Naive thymus-derived CD8-positive, alpha-beta T cell (primary cell): Measurements from ENCODE around the gene BCAP29. TPM values are rescaled to one million over a fixed set of nuclear protein-coding genes. Genes with fewer than 3 reads are reported as not detected.

Experiments
- ATAC-seq, 2 donors: fragments of 150-1000 bp; cut with Tn5 transposase in 1 of 2; sonication (Bioruptor Pico), chemical (Tn5 transposase) in 1 of 2; 1 replicate in 1 of 2; 2 replicates in 1 of 2; pipeline ENCODE4 v1.10.0; 2021; ENCODE audit warnings: mild to moderate bottlenecking in 2 of 2, moderate library complexity in 2 of 2
- POLR2A ChIA-PET: fragments of 350-600 bp; sonication (Branson Sonifier 250); formaldehyde crosslinking; loops from one replicate; lab custom pipeline; 2021; ENCODE audit warnings: antibody characterized with exemption; lab: Charles Lee
- DNase-seq, 10 donors: peaks; one replicate each; pipeline versions ENCODE4 v3.0.0 to v3.0.0-alpha.2; 2020 to 2022
- H3K27ac Mint-ChIP-seq, 10 donors: one replicate each; pipeline ENCODE4 v1.8.0; 2020 to 2022; ENCODE audit warnings: mild to moderate bottlenecking in 10 of 10, mixed read lengths in 10 of 10, moderate library complexity in 4 of 10, inconsistent platforms in 1 of 10
- H3K27me3 Mint-ChIP-seq, 5 donors: one replicate each; pipeline ENCODE4 v1.8.0; 2021 to 2022; ENCODE audit warnings: mixed read lengths in 5 of 5
- H3K36me3 Mint-ChIP-seq, 3 donors: one replicate each; pipeline ENCODE4 v1.8.0; 2020 to 2022; ENCODE audit warnings: mixed read lengths in 3 of 3, mild to moderate bottlenecking in 2 of 3, inconsistent platforms in 1 of 3
- H3K4me1 Mint-ChIP-seq, 4 donors: one replicate each; pipeline ENCODE4 v1.8.0; 2021 to 2022; ENCODE audit warnings: mixed read lengths in 4 of 4
- H3K4me3 Mint-ChIP-seq, 10 donors: one replicate each; pipeline ENCODE4 v1.8.0; 2020 to 2022; ENCODE audit warnings: mild to moderate bottlenecking in 10 of 10, mixed read lengths in 10 of 10, moderate library complexity in 6 of 10, inconsistent platforms in 1 of 10
- H3K9me3 Mint-ChIP-seq, 9 donors: one replicate each; pipeline ENCODE4 v1.8.0; 2020 to 2022; ENCODE audit warnings: mixed read lengths in 9 of 9, mild to moderate bottlenecking in 3 of 9, inconsistent platforms in 1 of 9, moderate library complexity in 1 of 9
- polyA plus RNA-seq, 3 donors: library from polyadenylated mRNA; unstranded; fragments of 300-500 nt; fragmentation: Illumina TruSeq; gene quantifications; one replicate each; pipeline ENCODE4 v1.2.3, GENCODE V29; 2021
- total RNA-seq, 8 experiments: library from RNA in 2 of 8; stranded (reverse) in 2 of 8; gene quantifications; one replicate each; pipeline ENCODE4 v1.2.3 and lab custom pipeline; 2021 to 2026

BCAP29 gene
- total and polyA plus RNA-seq, 5 experiments from 2014 or later: 15.6 to 49.3 (median 26.1) TPM

DNA sequence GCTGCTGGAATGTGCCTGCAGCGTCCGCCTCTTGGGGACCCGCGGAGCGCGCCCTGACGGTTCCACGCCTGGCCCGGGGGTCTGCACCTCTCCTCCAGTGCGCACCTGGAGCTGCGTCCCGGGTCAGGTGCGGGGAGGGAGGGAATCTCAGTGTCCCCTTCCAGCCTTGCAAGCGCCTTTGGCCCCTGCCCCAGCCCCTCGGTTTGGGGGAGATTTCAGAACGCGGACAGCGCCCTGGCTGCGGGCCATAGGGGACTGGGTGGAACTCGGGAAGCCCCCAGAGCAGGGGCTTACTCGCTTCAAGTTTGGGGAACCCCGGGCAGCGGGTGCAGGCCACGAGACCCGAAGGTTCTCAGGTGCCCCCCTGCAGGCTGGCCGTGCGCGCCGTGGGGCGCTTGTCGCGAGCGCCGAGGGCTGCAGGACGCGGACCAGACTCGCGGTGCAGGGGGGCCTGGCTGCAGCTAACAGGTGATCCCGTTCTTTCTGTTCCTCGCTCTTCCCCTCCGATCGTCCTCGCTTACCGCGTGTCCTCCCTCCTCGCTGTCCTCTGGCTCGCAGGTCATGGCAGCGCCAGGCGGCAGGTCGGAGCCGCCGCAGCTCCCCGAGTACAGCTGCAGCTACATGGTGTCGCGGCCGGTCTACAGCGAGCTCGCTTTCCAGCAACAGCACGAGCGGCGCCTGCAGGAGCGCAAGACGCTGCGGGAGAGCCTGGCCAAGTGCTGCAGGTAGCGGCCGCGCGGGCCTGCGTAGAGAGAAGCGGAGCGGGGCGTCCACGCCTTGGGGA lies 81.2 kb downstream of the BCAP29 start:
- no peak overlapping the region for H3K27ac Mint-ChIP-seq

GRCh38 chr7:107661865-107662379 lies 81.9 kb downstream of the BCAP29 start:
- no peaks in the 10 kb centered on the region for H3K9me3 Mint-ChIP-seq
- no peak overlapping the region for H3K27ac Mint-ChIP-seq
- no peak for ATAC-seq
- peaks cover 24 to 49% (median 41%) of the 10 kb centered on the region in 5 donors for H3K27me3 Mint-ChIP-seq
- peak overlapping the region; percentile 62 to 90 (median 77) for H3K4me3 Mint-ChIP-seq
- peaks cover 8 to 28% (median 19%) of the 10 kb centered on the region in 4 donors for H3K4me1 Mint-ChIP-seq
- DNase-seq: no peak
- H3K36me3 Mint-ChIP-seq: no peaks in the 10 kb centered on the region
- POLR2A ChIA-PET: no interaction called here

More for the DNA sequence above, 81.2 kb downstream of the BCAP29 start:
- peak; percentile 74 to 79 for ATAC-seq
- Mint-ChIP-seq H3K27me3 (peaks cover 24 to 51% (median 43%) of the 10 kb centered on the region in 5 donors), H3K4me1 (peaks cover 8 to 28% (median 19%) of the 10 kb centered on the region in 4 donors), H3K9me3 (no peaks in the 10 kb centered on the region), H3K4me3 (peak overlapping the region; percentile 76 to 90 (median 82)), H3K36me3 (no peaks in the 10 kb centered on the region)
- DNase-seq: peak in 5 of 10 donors; percentile 8 to 26 (median 13)
- POLR2A ChIA-PET: no interaction called here

DNA sequence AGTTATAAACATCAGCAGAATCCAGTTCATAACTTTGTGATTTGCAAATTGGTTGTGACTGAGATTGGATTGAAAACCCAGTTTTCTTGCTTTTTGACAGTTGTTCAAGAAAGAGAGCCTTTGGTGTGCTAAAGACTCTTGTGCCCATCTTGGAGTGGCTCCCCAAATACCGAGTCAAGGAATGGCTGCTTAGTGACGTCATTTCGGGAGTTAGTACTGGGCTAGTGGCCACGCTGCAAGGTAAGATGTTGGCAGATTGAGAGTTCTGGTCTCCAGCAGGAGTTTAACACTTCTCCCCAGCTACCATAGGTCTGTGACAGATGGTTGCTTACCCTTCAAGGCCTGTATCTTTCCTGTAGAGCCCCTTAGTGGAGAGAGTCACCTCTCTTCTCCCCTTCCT lies 83.2 kb downstream of the BCAP29 start:
- no peak overlapping the region for H3K4me3 Mint-ChIP-seq
- H3K4me1 Mint-ChIP-seq: peaks cover 8 to 28% (median 19%) of the 10 kb centered on the region in 4 donors
- no peaks in the 10 kb centered on the region for H3K9me3 Mint-ChIP-seq
- H3K36me3 Mint-ChIP-seq: no peaks in the 10 kb centered on the region
- no peak for DNase-seq
- H3K27me3 Mint-ChIP-seq: peaks cover 24 to 43% (median 41%) of the 10 kb centered on the region in 5 donors
- H3K27ac Mint-ChIP-seq: no peak overlapping the region
- no peak for ATAC-seq
- POLR2A ChIA-PET: no interaction called here

DNA sequence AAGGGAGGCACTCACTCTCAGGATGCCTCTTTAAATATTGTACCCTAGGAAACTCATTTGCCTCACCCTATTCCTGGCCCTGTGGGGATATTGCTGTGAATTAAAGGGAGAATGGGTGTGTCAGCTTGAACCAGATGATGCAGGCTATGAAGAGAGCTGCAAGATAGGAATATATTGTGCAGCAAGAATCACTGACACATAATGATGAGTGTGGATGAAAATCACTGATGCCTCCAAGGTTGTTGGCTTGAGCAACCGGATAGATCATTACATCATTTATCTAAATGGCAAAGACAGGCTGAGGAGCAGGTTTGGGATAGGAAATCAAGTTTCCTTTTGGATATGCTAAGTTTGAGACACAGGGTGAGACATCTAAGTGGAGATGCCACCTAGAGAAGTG lies 86.7 kb downstream of the BCAP29 start:
- H3K4me3 Mint-ChIP-seq: no peak overlapping the region
- POLR2A ChIA-PET: no interaction called here
- ATAC-seq (no peak), DNase-seq (no peak)
- no peak overlapping the region for H3K27ac Mint-ChIP-seq
- H3K9me3 Mint-ChIP-seq: no peaks in the 10 kb centered on the region
- peaks cover 0 to 6% (median 3%) of the 10 kb centered on the region in 4 donors for H3K4me1 Mint-ChIP-seq
- H3K36me3 Mint-ChIP-seq: no peaks in the 10 kb centered on the region
- peaks cover 3 to 24% (median 12%) of the 10 kb centered on the region in 5 donors for H3K27me3 Mint-ChIP-seq

GRCh38 chr7:107667341-107667740 lies 87.3 kb downstream of the BCAP29 start:
- Mint-ChIP-seq H3K36me3 (no peaks in the 10 kb centered on the region), H3K27me3 (peaks cover 2 to 19% (median 10%) of the 10 kb centered on the region in 5 donors), H3K27ac (no peak overlapping the region), H3K4me1 (peaks cover 0 to under 1% (median 0%) of the 10 kb centered on the region in 4 donors), H3K9me3 (no peaks in the 10 kb centered on the region), H3K4me3 (no peak overlapping the region)
- ATAC-seq (no peak), DNase-seq (no peak)
- POLR2A ChIA-PET: no interaction called here

DNA sequence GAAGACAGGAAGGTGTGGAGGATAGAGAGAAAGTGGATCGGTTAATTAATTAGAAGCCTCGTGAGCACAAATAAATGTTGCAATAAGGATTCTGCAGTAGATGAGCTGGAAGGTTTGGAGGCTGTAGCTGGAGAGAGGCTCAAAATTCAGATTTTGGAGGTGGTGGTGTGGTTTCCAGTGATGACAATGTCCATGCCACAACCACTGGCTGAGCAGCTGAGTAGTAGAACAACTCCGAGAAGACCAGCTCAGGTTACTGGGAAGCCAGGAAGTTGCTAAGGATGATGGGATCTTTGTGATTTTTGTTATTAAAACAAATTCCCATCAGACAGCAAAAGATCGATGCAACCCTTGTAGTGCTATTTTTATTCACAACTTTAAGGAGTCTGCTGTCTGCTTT lies 88.2 kb downstream of the BCAP29 start:
- peaks cover 3 to 16% (median 9%) of the 10 kb centered on the region in 5 donors for H3K27me3 Mint-ChIP-seq
- H3K4me1 Mint-ChIP-seq: no peaks in the 10 kb centered on the region
- H3K36me3 Mint-ChIP-seq: no peaks in the 10 kb centered on the region
- POLR2A ChIA-PET: no interaction called here
- ATAC-seq (no peak), DNase-seq (no peak)
- no peak overlapping the region for H3K4me3 Mint-ChIP-seq
- H3K27ac Mint-ChIP-seq: no peak overlapping the region
- H3K9me3 Mint-ChIP-seq: no peaks in the 10 kb centered on the region

Other genes starting within 250 kb of the BCAP29 start
- gene GPR22, start 110.2 kb upstream of the BCAP29 start, total RNA-seq: not detected
- gene GPR22, start 110.2 kb upstream of the BCAP29 start, polyA plus RNA-seq: under 1 TPM in 2 of 3 donors, not detected in 1; 0.08 to 0.11 TPM
- 10 to 100 TPM; 62.1 to 64.6 TPM for gene COG5, start 16.3 kb upstream of the BCAP29 start, total RNA-seq
- 10 to 100 TPM; 24.3 to 30.9 (median 29.6) TPM for gene COG5, start 16.3 kb upstream of the BCAP29 start, polyA plus RNA-seq
- 10 to 100 TPM; 14.1 to 17.6 TPM for gene DUS4L, start 16.3 kb upstream of the BCAP29 start, total RNA-seq
- 1 to 10 TPM; 5.6 to 9.5 (median 9.0) TPM for gene DUS4L, start 16.3 kb upstream of the BCAP29 start, polyA plus RNA-seq
- gene SLC26A4, start 80.6 kb downstream of the BCAP29 start, total RNA-seq: under 1 TPM in 1 of 2 experiments, not detected in 1; 0.08 TPM
- under 1 TPM in 1 of 3 donors, not detected in 2; 0.08 TPM for gene SLC26A4, start 80.6 kb downstream of the BCAP29 start, polyA plus RNA-seq
- gene CBLL1, start 163.9 kb downstream of the BCAP29 start, total RNA-seq: 10 to 100 TPM; 51.8 to 59.9 TPM
- gene CBLL1, start 163.9 kb downstream of the BCAP29 start, polyA plus RNA-seq: 10 to 100 TPM; 44.8 to 56.3 (median 48.6) TPM
- gene SLC26A3, start 223.0 kb downstream of the BCAP29 start, total RNA-seq: not detected
- gene SLC26A3, start 223.0 kb downstream of the BCAP29 start, polyA plus RNA-seq: not detected